Dedifferentiated amniotic fluid mesenchymal stem cell (primary cell): ENCODE measurements around the gene OPA1.

Experiments
- DNase-seq: peaks from one replicate; pipeline ENCODE4 v3.0.0-alpha.2; 2016; ENCODE audit errors: extremely low spot score

The OPA1 gene

DNA sequence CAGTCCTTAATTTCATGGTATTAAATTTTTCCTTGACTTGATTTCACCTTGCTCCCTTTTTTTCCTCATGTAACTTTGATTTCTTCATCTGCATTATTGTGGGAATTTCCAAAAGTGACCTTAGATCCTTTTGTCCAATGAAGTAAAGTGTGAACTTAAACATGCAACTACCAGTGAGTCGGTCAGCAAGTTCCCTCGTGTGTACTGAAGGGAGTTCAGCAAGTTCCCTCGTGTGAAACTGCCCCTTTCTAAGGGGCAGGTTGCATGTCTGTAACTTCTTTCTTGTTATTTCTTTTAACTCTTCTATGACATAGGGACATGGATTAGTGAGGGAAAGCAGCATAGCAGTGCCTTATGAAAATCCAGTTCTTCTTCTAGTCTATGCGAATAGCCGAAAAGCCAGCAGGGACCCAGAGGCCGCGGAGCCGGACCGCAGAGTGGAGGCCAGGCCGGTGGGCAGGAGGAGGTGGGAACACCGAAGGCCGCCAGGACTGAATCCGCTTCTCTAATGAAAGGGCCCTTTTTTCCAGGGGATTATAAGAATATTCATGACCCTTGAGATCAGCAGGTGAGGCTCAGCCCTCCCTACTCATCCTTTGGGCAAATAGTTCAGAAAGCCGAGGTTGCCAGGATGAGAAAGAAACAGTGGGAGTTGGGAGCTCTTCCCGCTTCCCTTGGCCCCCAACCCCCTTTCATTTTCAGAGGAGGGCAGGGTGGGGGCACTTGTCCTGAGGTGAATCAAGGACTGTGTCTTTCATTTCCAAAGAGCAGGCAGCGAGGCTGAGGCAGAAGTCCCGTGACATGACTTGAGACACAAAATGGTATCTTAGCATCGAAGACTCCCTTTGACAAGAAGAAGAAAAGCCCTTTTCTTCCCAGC lies 117.5 kb downstream of the OPA1 start:
- no peak for DNase-seq

GRCh38 chr3:193711166-193711485 lies 118.1 kb downstream of the OPA1 start:
- no peak for DNase-seq

GRCh38 chr3:193711523-193711963 lies 118.5 kb downstream of the OPA1 start:
- DNase-seq: no peak

DNA sequence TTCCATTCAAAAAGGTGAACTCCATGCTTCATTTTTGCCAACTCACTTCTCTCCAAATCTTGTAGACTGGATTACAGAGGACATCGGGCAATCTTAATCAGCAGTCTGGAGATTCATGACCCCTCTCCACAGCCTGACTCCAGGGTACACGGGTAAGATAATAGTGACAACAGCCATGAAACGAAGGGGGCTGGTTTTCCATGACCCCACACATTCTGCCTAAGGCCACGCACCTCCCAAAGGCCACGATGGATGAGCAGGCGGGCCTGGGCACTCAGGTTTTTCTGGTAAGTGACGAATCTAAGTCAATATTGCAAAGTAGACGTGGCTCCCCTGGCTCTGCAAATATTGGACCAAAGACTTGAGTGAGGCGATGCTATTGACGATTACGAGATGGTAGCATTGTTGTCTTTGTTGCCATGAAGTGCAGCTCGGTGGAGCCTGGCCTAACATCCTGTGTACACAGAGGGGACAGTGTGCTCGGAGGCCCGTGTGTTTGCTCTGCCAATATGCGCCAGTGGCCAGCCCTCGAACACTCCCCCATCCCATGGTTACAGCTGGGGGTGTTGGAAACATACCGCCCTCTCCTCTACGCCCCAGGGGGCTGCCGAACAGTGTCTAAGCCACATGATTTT lies 119.1 kb downstream of the OPA1 start:
- DNase-seq: no peak

GRCh38 chr3:193712938-193713337 lies 119.9 kb downstream of the OPA1 start:
- no peak for DNase-seq

DNA sequence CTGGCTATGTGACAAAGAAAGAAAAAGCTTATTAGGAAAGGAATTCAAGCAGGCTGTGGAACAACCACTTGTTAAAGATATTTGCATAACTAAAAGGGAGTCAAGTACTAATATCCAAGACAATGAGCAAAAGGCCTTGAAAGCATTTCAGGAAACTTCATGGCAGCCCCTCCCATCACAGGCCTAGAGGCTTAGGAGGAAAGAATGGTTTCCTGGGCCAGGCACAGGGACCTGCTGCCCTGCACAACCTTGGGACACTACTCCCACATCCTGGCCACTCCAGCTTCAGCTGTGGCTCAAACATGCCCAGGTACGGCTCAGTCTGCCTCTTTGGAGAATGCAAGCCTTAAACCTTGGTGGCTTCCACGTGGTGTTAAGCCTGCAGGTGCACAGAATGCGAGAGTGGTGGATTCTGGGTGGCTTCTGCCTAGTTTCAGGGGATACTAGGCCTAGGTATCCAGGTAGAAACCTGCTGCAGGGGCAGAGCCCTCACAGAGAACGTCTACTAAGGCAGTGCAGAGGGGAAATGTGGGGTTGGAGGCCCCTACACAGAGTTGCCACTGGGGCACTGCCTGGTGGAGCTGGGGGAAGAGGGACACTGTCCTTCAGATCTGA lies 121.6 kb downstream of the OPA1 start:
- DNase-seq: no peak

DNA sequence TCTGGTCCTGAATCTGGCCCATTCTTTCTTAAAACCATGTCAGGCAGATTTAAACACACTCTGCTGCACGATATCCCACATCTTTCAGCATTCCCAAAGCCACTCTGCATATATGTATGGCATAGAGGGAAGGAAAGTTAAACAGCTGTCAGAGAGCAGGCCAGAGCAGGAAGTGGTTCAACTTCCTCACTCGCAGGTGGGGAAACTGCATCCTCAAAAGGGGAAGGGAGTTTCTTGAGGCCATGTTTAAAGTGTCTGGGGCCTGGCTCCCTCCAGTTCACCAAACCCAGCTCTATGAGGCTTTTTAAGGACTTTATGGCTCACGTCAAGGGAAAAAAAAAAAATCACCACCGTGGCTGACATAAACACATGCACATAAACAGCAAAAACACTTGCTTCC lies 123.1 kb downstream of the OPA1 start:
- no peak for DNase-seq

- DNase-seq: no peak
Observed at GRCh38 chr3:193719735-193720134, 126.7 kb downstream of the OPA1 start.

DNA sequence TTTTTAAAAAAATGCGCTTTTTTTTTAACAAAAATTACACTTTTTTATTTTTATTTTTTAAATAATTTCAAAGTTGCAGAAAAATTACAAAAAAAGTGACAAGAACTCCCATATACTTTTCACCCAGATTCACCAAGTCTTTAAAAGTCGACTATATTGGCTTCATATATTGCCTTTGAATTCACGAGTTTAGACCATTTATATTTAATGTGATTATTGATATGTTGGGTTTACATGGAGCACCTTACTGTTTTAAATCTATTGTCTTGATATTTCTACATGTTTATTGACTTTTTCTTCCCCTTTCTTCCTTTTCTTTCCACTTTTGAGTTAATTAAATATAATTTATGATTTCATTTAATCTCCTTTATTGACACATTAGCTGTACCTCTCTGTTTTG lies 127.2 kb downstream of the OPA1 start:
- no peak for DNase-seq

- DNase-seq: no peak
Observed at GRCh38 chr3:193722566-193722965, 129.6 kb downstream of the OPA1 start.

GRCh38 chr3:193727089-193727488 lies 134.1 kb downstream of the OPA1 start:
- DNase-seq: no peak

DNA sequence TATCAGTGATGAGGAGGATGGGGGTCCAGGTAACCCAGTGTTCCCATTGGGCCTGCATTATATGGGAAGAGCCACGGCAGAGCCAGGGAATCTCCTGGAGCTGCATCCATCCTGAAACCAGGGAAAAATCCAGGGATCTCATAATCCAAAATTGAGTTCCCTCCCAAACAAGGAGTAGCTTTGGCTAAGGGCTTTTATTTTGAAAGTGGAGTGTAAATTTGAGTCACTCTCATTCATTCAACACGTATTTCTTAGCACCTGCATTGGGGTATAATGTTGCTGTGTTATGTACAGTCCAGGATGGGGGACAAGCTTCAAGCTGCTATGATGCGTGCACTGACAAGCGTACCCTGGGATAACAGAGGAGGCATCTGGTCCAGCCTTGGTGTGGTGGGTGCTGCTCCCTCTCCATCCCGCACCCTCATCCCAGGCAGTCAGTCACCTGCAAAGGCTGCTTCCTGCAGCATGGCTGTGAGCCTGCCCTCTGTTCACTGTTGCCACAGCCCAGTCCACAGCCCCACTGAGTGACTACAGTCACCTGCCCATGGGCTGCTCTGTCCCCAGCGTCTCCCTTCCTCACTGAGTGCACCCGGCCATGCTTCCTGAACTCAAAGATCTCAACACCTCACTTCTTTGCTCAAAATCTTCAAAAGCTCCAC lies 135.6 kb downstream of the OPA1 start:
- no peak for DNase-seq

- DNase-seq: no peak
Observed at GRCh38 chr3:193729088-193729465, 136.1 kb downstream of the OPA1 start.

- no peak for DNase-seq
Observed at GRCh38 chr3:193729601-193730000, 136.6 kb downstream of the OPA1 start.

DNA sequence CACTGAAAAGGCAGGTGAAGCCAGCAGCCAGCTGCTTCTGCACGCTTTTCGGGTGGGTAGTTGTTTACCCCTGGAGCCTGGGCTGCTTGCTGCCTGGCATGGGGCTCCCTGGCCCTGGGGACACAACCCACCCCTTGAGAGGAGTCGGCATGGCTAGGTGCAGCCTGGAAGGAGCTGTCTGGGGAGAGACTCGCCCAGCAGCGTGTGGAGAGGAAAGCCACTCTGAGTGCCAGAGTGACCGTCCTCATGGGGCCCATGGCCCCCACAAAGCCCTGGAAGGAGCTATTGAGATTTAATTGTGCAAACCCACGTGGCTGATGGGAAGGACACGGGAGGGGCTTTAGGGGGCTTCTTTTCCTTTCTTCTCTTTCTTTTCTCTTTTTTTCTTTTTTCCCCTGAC lies 137.5 kb downstream of the OPA1 start:
- DNase-seq: no peak

DNA sequence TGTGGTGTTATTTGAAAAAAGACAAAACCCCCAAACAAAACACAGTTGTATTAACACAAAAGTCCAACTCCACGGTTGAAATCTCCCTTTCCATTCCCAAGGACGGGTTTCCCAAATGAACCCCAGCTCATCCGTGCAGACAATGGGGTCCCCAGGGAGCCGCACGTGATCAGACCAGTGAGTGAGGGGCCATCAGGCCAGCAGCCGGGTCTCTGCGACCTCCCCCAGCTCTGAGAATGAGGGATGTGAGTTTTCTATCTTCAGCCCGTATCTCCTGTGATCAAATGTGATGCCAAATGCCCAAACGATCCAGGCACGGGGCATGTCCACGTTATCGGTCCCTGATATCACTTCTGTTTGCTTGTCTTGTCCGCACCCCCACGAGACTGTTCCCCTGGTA lies 138.0 kb downstream of the OPA1 start:
- no peak for DNase-seq

GRCh38 chr3:193731656-193732055 lies 138.6 kb downstream of the OPA1 start:
- DNase-seq: no peak

DNA sequence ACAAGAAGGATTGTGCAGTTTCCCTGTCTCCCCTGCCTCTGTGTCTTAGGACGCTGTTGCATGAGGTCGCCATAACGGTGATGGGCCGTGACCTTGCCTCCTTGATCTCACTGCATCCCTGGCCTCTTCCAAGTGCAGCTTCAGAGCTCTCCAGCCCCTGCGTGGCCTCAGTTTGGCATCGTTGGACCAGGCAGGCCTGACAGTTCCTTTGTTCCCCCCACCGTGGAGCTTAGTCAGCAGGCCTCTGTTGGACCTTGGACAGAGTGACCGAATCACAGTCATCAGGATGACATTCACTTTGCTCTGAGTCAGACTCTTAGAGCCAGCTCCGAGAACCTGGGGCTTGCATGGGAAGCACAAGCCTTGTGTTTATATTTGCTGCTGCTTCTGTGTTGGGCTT lies 139.4 kb downstream of the OPA1 start:
- DNase-seq: peak; percentile 40

DNA sequence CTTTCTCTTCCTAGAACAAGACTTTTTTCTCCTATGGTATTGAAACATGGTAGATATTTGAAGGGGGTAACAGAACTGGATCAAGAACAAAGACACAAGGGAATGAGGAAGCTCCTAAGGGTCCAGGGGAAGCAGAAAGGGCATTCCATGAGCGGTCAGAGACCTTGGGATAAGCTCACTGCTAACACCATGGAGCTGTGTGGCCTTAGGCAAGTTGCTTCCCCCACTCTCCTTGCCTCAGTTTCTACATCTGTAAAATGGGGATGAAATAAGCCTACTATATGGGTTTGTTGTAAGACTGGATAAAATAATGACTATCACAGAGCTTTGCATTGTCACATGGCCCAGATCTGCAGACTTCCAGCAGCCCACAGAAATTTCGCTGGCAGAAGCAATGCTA lies 139.8 kb downstream of the OPA1 start:
- no peak for DNase-seq

- DNase-seq: no peak
Observed at GRCh38 chr3:193734737-193735366, 141.8 kb downstream of the OPA1 start.

DNA sequence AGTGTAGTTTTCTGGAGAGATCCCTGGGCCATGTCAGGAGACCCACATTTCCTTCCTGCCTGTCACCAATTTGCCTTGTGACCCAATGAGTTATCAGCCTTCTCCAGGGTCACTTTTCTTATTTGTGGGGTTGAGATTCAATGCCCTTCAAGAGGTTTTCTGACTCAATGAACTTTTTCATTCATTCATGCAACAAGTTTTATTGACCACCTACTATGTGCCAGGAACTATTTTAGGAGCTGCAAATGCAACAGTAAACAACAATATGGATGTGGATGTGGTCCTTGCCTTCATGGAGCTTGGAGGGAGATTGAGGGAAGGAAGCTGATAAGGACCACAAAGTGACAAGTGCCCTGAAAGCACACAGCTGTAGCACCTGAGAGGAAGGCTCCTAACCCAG lies 142.8 kb downstream of the OPA1 start:
- no peak for DNase-seq

GRCh38 chr3:193736616-193737015 lies 143.6 kb downstream of the OPA1 start:
- DNase-seq: no peak
